Neural cell (in vitro differentiated cells): Measurements from ENCODE around the gene DLK2.

Source experiments
- EP300 ChIP-seq: fragments of 450-650 bp; conservative IDR thresholded peaks from 2 replicates; pipeline ENCODE4 v1.6.1; 2014; ENCODE audit warnings: antibody characterized with exemption, mild to moderate bottlenecking, moderate library complexity; ENCODE audit not compliant: poor library complexity, severe bottlenecking
- EZH2 ChIP-seq: fragments of 200-600, 300-800 bp; shearing (Covaris generic), sonication (generic); IDR thresholded peaks from 2 replicates; pipeline ENCODE4 v1.6.1; 2014; ENCODE audit warnings: antibody characterized with exemption, low read length, borderline replicate concordance, mild to moderate bottlenecking; ENCODE audit not compliant: insufficient read depth, poor library complexity, severe bottlenecking
- MXI1 ChIP-seq: fragments of 450-650 bp; conservative IDR thresholded peaks from 2 replicates; pipeline ENCODE4 v1.6.1; 2014; ENCODE audit warnings: antibody characterized with exemption, mild to moderate bottlenecking; ENCODE audit not compliant: poor library complexity, severe bottlenecking
- POLR2AphosphoS5 ChIP-seq: IDR thresholded peaks from 2 replicates; pipeline ENCODE4 v1.6.1; 2012
- RAD21 ChIP-seq: fragments of 450-650 bp; conservative IDR thresholded peaks from 2 replicates; pipeline ENCODE4 v1.6.1; 2014; ENCODE audit warnings: antibody characterized with exemption, mild to moderate bottlenecking, moderate library complexity
- SMC3 ChIP-seq: fragments of 450-650 bp; conservative IDR thresholded peaks from 2 replicates; pipeline ENCODE4 v1.6.1; 2014; ENCODE audit warnings: antibody characterized with exemption, mild to moderate bottlenecking, moderate library complexity; ENCODE audit not compliant: poor library complexity
- TAF1 ChIP-seq: IDR thresholded peaks from 2 replicates; pipeline ENCODE4 v1.6.1; 2012; ENCODE audit warnings: low read depth
- TF ChIP-seq, protein P1 (sequence below): fragments of 450-650 bp; IDR thresholded peaks from 2 replicates; pipeline ENCODE4 v1.5.1; 2014; ENCODE audit warnings: antibody characterized with exemption, mild to moderate bottlenecking, moderate library complexity; ENCODE audit not compliant: poor library complexity, severe bottlenecking
- TF ChIP-seq, protein P2 (sequence below): IDR thresholded peaks from 2 replicates; pipeline ENCODE4 v1.6.1; 2012; ENCODE audit warnings: borderline replicate concordance

DNA sequence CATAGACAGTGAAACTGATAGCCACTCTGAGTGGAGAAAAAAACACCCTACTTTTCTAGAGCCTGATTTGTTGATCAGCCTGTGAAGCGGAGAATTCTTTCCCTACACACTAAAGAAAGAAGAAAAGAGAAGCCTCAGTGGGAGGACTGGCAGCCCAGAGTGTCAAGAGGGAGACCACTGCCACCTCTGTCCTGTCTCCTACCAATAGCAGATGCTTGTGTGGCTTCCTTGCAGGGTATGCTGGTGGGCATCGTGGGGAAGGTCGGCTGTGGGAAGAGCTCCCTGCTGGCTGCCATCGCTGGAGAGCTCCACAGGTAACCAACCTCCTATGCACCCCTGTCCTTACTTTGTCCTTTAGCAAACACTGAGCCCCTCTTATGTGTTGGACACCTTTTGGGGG, 17.6 kb downstream of the DLK2 start:
- TF ChIP-seq RAD21: no peak
- TF ChIP-seq, protein P1, sequence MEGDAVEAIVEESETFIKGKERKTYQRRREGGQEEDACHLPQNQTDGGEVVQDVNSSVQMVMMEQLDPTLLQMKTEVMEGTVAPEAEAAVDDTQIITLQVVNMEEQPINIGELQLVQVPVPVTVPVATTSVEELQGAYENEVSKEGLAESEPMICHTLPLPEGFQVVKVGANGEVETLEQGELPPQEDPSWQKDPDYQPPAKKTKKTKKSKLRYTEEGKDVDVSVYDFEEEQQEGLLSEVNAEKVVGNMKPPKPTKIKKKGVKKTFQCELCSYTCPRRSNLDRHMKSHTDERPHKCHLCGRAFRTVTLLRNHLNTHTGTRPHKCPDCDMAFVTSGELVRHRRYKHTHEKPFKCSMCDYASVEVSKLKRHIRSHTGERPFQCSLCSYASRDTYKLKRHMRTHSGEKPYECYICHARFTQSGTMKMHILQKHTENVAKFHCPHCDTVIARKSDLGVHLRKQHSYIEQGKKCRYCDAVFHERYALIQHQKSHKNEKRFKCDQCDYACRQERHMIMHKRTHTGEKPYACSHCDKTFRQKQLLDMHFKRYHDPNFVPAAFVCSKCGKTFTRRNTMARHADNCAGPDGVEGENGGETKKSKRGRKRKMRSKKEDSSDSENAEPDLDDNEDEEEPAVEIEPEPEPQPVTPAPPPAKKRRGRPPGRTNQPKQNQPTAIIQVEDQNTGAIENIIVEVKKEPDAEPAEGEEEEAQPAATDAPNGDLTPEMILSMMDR: no peak
- TF ChIP-seq POLR2AphosphoS5: no peak
- TF ChIP-seq TAF1: no peak
- no peak for TF ChIP-seq EP300
- TF ChIP-seq, protein P2, sequence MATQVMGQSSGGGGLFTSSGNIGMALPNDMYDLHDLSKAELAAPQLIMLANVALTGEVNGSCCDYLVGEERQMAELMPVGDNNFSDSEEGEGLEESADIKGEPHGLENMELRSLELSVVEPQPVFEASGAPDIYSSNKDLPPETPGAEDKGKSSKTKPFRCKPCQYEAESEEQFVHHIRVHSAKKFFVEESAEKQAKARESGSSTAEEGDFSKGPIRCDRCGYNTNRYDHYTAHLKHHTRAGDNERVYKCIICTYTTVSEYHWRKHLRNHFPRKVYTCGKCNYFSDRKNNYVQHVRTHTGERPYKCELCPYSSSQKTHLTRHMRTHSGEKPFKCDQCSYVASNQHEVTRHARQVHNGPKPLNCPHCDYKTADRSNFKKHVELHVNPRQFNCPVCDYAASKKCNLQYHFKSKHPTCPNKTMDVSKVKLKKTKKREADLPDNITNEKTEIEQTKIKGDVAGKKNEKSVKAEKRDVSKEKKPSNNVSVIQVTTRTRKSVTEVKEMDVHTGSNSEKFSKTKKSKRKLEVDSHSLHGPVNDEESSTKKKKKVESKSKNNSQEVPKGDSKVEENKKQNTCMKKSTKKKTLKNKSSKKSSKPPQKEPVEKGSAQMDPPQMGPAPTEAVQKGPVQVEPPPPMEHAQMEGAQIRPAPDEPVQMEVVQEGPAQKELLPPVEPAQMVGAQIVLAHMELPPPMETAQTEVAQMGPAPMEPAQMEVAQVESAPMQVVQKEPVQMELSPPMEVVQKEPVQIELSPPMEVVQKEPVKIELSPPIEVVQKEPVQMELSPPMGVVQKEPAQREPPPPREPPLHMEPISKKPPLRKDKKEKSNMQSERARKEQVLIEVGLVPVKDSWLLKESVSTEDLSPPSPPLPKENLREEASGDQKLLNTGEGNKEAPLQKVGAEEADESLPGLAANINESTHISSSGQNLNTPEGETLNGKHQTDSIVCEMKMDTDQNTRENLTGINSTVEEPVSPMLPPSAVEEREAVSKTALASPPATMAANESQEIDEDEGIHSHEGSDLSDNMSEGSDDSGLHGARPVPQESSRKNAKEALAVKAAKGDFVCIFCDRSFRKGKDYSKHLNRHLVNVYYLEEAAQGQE: no peak
- TF ChIP-seq MXI1: no peak
- no peak for TF ChIP-seq EZH2
- TF ChIP-seq SMC3: no peak
